Esophagus squamous epithelium (tissue), 5 donors: ENCODE results near the gene FHL2. TPM values are rescaled to one million over a fixed set of nuclear protein-coding genes. Genes with fewer than 3 reads are reported as not detected.

Experiments used
- DNase-seq: peaks from one replicate; lab custom pipeline; 2025; lab: John Stamatoyannopoulos, UW
- H3K27ac ChIP-seq, 4 donors: fragments of 200-600 bp; sonication (generic); one replicate each; pipeline ENCODE4 v1.5.1; 2016 to 2019; ENCODE audit warnings: mild to moderate bottlenecking in 1 of 4
- H3K27me3 ChIP-seq, 4 donors: fragments of 200-600 bp; sonication (generic); 1 replicate in 3 of 4; 2 replicates in 1 of 4; pipeline versions ENCODE4 v1.5.1 to v1.6.0; 2017 to 2021; ENCODE audit warnings: antibody characterized with exemption in 1 of 4
- H3K36me3 ChIP-seq, 3 donors: fragments of 200-600 bp; sonication (generic); one replicate each; pipeline ENCODE4 v1.5.1; 2016 to 2019
- H3K4me1 ChIP-seq, 3 donors: fragments of 200-600 bp; sonication (generic); one replicate each; pipeline ENCODE4 v1.5.1; 2017 to 2019
- H3K4me3 ChIP-seq, 4 donors: fragments of 200-600 bp; sonication (generic); 1 replicate in 3 of 4; 2 replicates in 1 of 4; pipeline ENCODE4 v1.5.1; 2016 to 2019; ENCODE audit warnings: mild to moderate bottlenecking in 2 of 4, moderate library complexity in 1 of 4
- H3K9me3 ChIP-seq, 3 donors: fragments of 200-600 bp; sonication (generic); one replicate each; pipeline ENCODE4 v1.5.1; 2016 to 2019
- POLR2A ChIP-seq, 4 donors: fragments of 450-650 bp; IDR thresholded peaks; one replicate each; pipeline ENCODE4 v1.6.1; 2017; ENCODE audit warnings: antibody characterized with exemption in 4 of 4, mild to moderate bottlenecking in 4 of 4, moderate library complexity in 3 of 4
- WGBS, 2 donors: methylation state at CpG; one replicate each; pipeline ENCODE4 v1.1.5; 2018; 5-methylcytosine and 5-hydroxymethylcytosine counted together
- intact Hi-C: fragments of 100-400 bp; cut with DNase I; formaldehyde crosslinking; loops from one replicate; pipeline ENCODE4 v1.15.0; 2022
- total RNA-seq, 4 donors: library from RNA; depleted of rRNA; stranded (reverse); fragments of >200 nt; gene quantifications; one replicate each; pipeline ENCODE4 v1.1.0, GENCODE V29; 2016
- TF ChIP-seq, protein P1 (sequence below), 6 experiments: fragments of 450-650 bp in 4 of 6; fragments of 200-600 bp in 2 of 6; sonication (generic) in 2 of 6; IDR thresholded peaks; one replicate each; pipeline ENCODE4 v1.5.1; 2016 to 2019; ENCODE audit warnings: antibody characterized with exemption in 6 of 6, mild to moderate bottlenecking in 4 of 6, moderate library complexity in 4 of 6
- donor health status: DM: yes; HTN: yes; CAD: no.

The FHL2 gene
- total RNA-seq, 4 donors from 2014 or later = 46.1 to 89.1 (median 54.7) TPM

- intact Hi-C loops = no loop called here
- H3K27ac ChIP-seq = no peak overlapping the region
- 80% methylated on average over 1 of the region's 1 CpG; no CpG with 5 or more reads in 1 of the 2 donors for WGBS, 2 donors
Measured at GRCh38 chr2:105417857-105418436, 19.1 kb upstream of the FHL2 start.

GRCh38 chr2:105416156-105416555 lies 17.3 kb upstream of the FHL2 start:
- WGBS, 2 donors = 67 to 70% methylated on average over 3 of the region's 3 CpGs
- H3K36me3 ChIP-seq = no peaks in the 10 kb centered on the region
- H3K4me1 ChIP-seq = peaks cover 0 to 6% (median 0%) of the 10 kb centered on the region in 3 donors
- no peak overlapping the region for H3K27ac ChIP-seq
- intact Hi-C loops = no loop called here
- DNase-seq = no peak
- H3K9me3 ChIP-seq = peaks cover 0 to 4% (median 0%) of the 10 kb centered on the region in 3 donors
- TF ChIP-seq POLR2A (IDR thresholded peaks at IDR 0.05) = no peak
- TF ChIP-seq, protein P1, sequence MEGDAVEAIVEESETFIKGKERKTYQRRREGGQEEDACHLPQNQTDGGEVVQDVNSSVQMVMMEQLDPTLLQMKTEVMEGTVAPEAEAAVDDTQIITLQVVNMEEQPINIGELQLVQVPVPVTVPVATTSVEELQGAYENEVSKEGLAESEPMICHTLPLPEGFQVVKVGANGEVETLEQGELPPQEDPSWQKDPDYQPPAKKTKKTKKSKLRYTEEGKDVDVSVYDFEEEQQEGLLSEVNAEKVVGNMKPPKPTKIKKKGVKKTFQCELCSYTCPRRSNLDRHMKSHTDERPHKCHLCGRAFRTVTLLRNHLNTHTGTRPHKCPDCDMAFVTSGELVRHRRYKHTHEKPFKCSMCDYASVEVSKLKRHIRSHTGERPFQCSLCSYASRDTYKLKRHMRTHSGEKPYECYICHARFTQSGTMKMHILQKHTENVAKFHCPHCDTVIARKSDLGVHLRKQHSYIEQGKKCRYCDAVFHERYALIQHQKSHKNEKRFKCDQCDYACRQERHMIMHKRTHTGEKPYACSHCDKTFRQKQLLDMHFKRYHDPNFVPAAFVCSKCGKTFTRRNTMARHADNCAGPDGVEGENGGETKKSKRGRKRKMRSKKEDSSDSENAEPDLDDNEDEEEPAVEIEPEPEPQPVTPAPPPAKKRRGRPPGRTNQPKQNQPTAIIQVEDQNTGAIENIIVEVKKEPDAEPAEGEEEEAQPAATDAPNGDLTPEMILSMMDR (IDR thresholded peaks at IDR 0.05) = no peak
- no peaks in the 10 kb centered on the region for H3K27me3 ChIP-seq
- no peak overlapping the region for H3K4me3 ChIP-seq

More at GRCh38 chr2:105417857-105418436, 19.1 kb upstream of the FHL2 start:
- H3K4me1 ChIP-seq = peaks cover 0 to 3% (median 0%) of the 10 kb centered on the region in 3 donors
- no peaks in the 10 kb centered on the region for H3K36me3 ChIP-seq
- peaks cover 0 to 4% (median 0%) of the 10 kb centered on the region in 3 donors for H3K9me3 ChIP-seq
- no peak for TF ChIP-seq POLR2A (IDR thresholded peaks at IDR 0.05)
- no peaks in the 10 kb centered on the region for H3K27me3 ChIP-seq
- no peak for DNase-seq
- no peak overlapping the region for H3K4me3 ChIP-seq

- H3K4me1 ChIP-seq = peaks cover 4 to 18% (median 8%) of the 10 kb centered on the region in 3 donors
- H3K27me3 ChIP-seq = no peaks in the 10 kb centered on the region
- H3K27ac ChIP-seq = no peak overlapping the region
- intact Hi-C loops = no loop called here
- 77 to 79% methylated on average over 3 to 4 of the region's 4 CpGs for WGBS, 2 donors
- no peak overlapping the region for H3K4me3 ChIP-seq
- TF ChIP-seq POLR2A (IDR thresholded peaks at IDR 0.05) = no peak
- TF ChIP-seq, protein P1 (IDR thresholded peaks at IDR 0.05) = no peak
- no peak for DNase-seq
- peaks cover 0 to 4% (median 0%) of the 10 kb centered on the region in 3 donors for H3K9me3 ChIP-seq
- H3K36me3 ChIP-seq = no peaks in the 10 kb centered on the region
Measured at GRCh38 chr2:105415007-105415406, 16.2 kb upstream of the FHL2 start.

DNA sequence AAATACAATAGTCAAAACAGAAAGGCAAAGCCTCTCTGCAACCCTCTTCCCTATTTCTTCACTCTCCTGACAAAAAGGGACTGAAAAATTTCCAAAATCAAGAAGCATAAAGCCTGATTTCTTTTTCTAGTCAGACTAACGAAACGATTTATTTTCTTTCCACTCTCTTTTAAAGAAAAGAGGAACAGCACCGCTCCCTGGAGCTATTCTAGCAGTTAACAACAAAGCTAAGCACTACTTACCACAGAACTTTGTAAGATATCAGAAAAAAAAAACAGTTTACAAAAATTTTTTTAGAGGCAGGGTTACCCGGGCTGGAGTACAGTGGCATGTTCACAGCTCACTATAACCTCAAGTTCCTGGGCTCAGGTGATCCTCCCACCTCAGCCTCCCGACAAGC lies 14.4 kb upstream of the FHL2 start:
- DNase-seq = no peak
- 41 to 50% methylated on average over 5 of the region's 5 CpGs for WGBS, 2 donors
- Histone ChIP-seq H3K4me3 (no peak overlapping the region), H3K9me3 (no peaks in the 10 kb centered on the region), H3K36me3 (no peaks in the 10 kb centered on the region), H3K27ac (no peak overlapping the region), H3K27me3 (no peaks in the 10 kb centered on the region), H3K4me1 (peaks cover 12 to 36% (median 21%) of the 10 kb centered on the region in 3 donors)
- TF ChIP-seq POLR2A (IDR thresholded peaks at IDR 0.05) = no peak
- intact Hi-C loops = no loop called here

GRCh38 chr2:105412584-105412983 lies 13.7 kb upstream of the FHL2 start:
- intact Hi-C loops = no loop called here
- Histone ChIP-seq H3K4me3 (no peak overlapping the region), H3K9me3 (no peaks in the 10 kb centered on the region), H3K4me1 (peaks cover 12 to 40% (median 22%) of the 10 kb centered on the region in 3 donors), H3K27ac (no peak overlapping the region), H3K36me3 (no peaks in the 10 kb centered on the region), H3K27me3 (no peaks in the 10 kb centered on the region)
- TF ChIP-seq POLR2A (IDR thresholded peaks at IDR 0.05) = no peak
- TF ChIP-seq, protein P1 (IDR thresholded peaks at IDR 0.05) = no peak
- 73 to 83% methylated on average over 11 of the region's 11 CpGs for WGBS, 2 donors
- no peak for DNase-seq

DNA sequence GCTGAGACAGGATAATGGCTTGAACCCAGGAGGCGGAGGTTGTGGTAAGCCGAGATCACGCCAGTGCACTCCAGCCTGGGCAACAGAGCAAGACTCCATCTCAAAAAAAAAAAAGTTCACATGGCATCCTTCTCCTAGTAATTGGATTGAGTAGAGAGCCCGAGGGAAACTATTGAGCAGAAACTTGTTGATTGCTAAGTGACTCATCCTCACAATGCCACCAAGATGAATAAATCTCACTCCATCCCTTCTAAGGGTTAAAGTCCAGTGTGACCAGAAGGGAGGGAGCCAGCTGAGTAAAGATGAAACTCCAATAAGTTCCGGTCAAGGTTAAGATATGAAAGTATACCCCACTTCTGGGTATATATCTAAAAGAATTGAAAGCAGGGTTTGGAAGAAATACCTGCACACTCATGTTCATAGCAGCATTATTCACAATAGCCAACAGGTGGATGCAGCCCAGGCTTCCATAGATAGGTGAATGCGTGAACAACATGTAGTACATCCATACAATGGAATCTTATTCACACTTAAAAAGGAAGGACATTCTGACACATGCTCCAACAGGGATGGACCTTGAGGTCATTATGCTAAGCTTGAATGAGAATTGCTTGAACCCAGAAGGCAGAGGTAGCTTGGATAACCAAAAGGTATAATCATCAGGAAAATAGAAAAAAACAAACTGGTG lies 13.0 kb upstream of the FHL2 start:
- H3K27ac ChIP-seq = no peak overlapping the region
- no peak for DNase-seq
- TF ChIP-seq, protein P1 (IDR thresholded peaks at IDR 0.05) = no peak
- no peak for TF ChIP-seq POLR2A (IDR thresholded peaks at IDR 0.05)
- no peak overlapping the region for H3K4me3 ChIP-seq
- H3K27me3 ChIP-seq = no peaks in the 10 kb centered on the region
- H3K36me3 ChIP-seq = no peaks in the 10 kb centered on the region
- peaks cover 12 to 40% (median 22%) of the 10 kb centered on the region in 3 donors for H3K4me1 ChIP-seq
- 46 to 55% methylated on average over 6 of the region's 6 CpGs for WGBS, 2 donors
- intact Hi-C loops = no loop called here
- no peaks in the 10 kb centered on the region for H3K9me3 ChIP-seq
